GM19240 (cell line): ENCODE data around the gene MRPL14.
A peak's percentile ranks its signal among the peaks of the same experiment; 100 is the strongest.

ENCODE experiments used
- DNase-seq: peaks from one replicate; pipeline ENCODE4 v3.0.0; 2011; ENCODE audit warnings: low spot score; ENCODE audit not compliant: insufficient read length

The MRPL14 gene

DNA sequence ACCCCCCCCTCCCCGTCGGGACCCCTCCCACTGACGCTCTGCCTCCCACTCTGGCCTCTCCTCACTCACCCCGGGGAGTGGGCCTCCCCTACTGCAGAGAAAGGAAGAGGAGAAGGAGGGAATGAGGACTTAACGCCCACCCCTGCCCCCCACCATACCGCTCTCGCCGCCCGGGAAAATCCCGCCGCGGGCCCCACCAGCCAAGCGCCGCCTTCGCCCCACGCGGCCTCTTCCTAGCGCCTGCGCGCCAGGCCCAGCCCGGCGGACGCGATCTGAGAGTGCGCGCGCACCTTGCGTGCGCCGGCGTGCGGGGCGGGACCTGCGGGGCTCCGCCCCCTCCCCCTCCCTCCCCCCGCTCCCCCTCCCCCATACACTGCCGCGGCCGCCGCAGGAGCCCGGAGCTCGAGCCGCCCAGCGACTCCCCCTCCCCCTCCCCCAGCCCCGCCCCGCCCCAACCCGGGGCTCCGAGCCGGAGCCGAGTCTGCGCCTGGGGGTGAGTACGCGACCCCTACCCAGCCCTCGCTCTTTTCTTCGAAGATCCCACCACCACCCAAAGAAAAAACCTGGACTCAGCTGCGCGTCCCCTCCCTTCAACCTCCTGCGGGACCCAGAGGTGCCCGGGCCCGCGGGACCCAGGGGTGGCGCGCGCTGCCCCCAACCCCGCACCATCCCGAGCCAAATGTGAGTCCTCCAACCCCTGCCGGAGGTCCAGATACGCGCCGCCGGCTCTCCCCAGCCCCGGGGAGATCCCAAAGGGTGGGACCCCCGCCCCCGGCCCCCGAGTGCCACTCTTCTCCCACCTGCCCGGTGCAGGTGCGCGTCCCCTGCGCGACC is at the start of gene MRPL14, which contains the start of gene TMEM63B:
MRPL14 (minus strand) TSS at position 267 of the 834 bp plus-strand sequence. CDS start 10,841 bp downstream, outside the sequence.
TMEM63B (plus strand) TSS at position 369 of the 834 bp plus-strand sequence. CDS start 7,031 bp downstream, outside the sequence.
- peak; percentile 97 for DNase-seq

DNA sequence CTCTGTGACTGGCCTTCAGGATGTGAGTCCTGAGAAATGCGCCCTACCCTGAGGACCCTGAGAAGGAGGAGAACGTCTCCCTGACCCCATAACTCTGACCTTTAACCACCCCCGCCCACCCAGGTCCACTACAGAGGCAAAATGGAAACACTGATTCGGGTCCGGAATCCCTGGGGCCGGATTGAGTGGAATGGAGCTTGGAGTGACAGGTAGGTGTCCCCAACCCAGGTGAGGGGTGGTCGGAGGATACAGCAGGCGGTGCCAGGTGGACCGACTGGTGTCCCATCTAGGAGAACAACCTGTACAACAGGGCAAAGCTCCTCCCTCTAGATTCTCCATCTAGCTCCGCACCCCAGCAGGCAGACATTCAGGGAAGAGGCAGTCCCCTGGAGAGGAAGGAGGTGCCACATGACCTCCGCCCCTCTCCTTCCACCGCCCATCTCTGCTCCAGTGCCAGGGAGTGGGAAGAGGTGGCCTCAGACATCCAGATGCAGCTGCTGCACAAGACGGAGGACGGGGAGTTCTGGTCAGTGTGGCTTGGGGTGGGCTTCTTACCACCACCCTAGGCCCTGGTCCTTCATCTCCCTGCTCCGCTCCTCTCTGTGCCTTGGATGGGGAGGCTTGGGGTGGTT is 49.0 kb upstream of the MRPL14 start:
- no peak for DNase-seq

DNA sequence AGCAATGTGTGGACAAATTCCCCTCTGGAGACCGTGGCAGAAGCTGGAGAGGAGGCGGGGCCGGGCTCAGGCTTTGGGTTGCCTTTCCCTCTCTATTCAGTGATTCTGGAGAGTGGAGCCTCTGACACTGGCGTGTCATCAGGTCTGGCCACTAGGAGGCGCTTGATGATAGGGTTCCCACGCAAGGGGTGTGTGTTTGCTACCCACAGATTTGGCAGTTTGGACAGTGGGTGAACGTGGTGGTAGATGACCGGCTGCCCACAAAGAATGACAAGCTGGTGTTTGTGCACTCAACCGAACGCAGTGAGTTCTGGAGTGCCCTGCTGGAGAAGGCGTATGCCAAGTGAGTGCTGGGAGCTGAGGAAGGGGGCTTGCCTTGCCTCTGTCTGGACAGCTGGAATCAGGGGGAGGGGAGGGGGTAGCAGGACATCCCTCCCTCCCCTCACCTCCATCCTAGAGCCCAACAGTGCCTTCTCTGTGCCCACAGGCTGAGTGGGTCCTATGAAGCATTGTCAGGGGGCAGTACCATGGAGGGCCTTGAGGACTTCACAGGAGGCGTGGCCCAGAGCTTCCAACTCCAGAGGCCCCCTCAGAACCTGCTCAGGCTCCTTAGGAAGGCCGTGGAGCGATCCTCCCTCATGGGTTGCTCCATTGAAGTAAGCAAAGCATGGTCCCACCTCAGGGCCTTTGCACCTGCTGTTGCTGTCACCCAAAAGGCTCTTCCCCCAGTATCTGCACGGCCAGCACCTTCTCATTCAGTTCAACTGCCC is 45.7 kb upstream of the MRPL14 start:
- peak; percentile 92 for DNase-seq

DNA sequence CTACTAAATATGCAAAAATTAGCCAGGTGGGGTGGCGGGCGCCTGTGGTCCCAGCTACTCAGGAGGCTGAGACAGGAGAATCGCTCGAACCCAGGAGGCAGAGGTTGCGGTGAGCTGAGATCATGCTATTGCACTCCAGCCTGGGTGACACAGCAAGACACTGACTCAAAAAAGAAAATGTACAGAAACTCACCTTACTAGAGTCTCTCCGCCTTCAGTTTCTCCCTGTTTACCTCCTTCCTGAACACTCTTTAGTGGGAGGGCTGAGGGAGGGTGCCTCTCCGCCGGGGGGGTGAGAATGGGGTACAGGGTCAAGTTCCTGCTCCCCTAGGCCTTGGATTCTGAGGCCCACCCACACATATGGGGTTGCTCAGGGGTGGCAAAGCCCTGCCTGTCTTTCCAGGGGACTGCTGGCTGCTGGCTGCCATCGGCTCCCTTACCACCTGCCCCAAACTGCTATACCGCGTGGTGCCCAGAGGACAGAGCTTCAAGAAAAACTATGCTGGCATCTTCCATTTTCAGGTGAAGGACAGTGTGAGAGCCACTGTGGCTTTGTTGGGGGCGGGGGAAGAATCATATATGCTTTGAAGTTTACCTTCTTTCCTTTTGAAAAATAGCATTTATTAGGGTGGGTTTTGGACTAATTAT is 44.8 kb upstream of the MRPL14 start:
- no peak for DNase-seq

DNA sequence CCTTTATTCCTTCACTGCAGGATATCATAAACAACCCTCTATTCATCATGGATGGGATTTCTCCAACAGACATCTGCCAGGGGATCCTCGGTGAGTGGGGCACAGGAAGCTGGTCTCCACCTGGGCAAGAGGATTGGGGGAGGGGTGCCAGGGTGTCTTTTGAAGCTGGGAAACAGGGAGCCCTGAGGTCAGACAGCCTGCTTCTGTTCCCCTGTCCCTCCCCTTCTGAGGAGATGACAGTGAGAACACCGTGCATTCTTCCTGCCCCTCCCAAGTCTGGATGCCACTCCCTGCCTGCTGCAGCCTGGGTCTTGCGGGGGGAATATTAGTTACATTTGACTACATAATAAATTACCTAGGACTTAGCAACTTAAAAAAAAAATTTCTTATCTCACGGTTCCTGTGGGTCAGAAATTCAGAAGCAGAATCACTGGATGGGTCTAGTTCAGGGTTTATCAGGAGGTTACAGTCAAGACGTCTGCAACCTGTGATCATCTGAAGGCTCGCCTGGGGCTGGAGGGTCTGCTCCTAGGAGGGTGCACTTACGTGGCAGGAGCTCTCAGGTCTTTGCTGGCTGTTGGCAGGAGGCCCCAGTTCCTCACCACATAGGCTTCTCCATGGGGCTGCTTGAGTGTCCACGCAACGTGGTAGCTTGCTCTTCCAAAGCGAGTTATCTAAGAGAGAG is 42.8 kb upstream of the MRPL14 start:
- no peak for DNase-seq

DNA sequence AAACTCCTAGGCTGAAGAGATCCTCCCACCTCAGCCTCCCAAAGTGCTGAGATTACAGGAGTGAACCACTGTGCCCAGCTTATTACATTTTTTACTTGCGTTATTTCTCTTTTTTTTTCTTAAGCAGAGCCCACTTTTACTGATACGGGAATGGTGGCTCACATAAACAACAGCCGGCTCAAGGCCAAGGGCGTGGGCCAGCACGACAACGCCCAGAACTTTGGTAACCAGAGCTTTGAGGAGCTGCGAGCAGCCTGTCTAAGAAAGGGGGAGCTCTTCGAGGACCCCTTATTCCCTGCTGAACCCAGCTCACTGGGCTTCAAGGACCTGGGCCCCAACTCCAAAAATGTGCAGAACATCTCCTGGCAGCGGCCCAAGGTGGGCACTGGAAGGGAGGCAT is 41.9 kb upstream of the MRPL14 start:
- DNase-seq, result no peak

DNA sequence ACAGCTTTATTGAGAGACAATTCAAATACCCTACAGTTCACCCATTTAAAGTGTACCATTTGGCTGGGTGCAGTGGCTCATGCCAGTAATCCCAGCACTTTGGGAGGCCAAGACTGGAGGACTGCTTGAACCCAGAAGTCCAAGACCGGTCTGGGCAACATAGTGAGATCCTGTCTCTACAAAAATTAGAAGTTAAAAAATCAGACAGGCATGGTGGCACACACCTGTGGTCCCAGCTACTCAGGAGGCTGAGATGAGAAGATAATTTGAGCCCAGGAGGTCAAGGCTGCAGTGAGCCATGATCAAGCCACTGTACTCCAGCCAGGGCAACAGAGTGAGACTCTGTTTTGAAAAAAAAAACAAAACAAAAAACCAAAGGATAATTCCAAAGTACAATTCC is 40.3 kb upstream of the MRPL14 start:
- DNase-seq, result no peak

DNA sequence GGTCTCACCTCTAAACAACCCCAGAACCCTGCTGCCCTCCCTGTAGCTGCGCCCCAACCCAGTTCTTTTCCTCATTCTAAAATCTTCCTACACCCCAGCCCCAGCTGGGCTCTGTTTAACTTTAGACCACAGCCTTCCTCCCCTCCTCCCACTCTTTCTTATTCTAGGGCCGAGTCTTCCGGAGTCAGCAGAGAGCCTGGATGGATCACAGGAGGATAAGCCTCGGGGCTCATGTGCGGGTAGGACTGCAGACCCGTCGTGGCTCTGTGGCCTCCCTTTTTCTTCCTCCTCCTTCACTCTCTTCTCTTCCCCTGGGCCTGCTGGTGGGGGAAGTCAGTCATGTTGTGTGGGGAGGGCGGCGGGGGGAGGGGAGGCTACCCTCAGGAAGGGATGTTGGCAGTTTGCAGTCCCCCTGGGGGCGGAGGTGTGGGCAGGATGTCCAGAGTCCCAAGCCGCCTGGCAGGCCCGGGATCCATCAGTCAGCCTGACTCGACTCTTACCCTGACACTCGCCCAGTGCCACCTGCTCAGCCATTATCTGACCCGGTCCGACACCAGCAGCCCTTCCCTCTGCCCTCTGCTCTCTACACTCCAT is 39.4 kb upstream of the MRPL14 start:
- DNase-seq, result no peak

DNA sequence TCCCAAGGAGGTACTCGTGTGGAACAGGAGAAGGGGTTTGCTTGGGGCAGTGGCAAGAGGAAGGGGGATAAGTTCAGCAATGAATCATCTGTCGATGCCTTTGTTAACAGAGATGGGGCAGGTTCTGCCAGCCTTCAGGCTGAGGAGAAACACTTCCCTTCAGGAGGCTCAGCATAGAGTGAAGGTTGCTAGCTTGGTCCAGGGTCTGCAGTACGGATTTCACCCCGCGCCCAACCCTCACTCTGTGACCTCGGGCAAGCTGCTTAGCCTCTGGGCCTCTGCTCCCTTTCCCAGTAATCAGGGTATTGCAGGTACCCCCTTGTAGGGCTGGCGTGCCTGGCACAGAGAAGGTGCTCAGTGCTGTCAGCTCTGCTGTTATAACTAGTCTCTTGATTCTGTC is 38.9 kb upstream of the MRPL14 start:
- no peak for DNase-seq

GRCh38 chr6:44162876-44163625 is 35.8 kb upstream of the MRPL14 start:
- no peak for DNase-seq

DNA sequence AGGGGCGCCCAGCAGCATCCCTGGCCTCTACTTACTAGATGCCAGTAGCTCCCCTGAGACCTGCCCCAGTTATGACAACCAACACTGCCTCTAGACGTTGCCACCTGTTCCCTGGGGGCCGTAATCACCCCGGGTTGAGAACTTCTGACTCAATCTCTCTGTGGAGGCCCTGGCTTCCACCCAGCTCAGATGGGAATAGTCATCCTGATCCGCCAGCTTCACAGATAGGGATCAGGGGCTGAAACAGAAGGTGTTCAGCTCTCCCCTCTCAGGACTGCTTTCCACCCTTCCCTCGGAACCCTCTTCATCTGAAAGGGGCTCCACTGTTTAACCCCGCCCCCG is 34.7 kb upstream of the MRPL14 start:
- DNase-seq, result no peak

DNA sequence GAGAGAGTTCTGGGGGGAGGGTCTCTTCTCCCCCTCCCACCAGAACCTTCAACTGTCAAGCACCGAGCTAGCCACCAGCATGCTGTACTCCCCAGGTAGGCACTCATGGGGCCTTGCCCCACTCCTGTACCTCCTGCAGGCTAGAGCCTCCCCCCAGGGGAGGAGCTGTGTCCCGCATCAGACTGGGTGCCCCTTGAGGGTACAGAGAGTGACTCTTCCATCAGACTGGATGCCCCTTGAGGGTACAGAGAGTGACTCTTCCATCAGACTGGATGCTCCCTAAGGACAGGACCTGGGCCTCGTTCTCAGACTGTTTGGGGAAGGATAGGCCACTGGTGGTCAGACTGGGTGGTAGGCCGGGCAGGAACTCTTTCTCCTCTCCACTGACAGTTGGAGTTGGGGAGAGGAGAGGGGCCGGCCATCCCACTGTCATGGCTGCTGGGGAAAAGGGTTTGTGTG is 31.5 kb upstream of the MRPL14 start, which contains the start of gene CAPN11:
CAPN11 (plus strand) TSS at position 51 of the 459 bp plus-strand sequence; CDS start at position 80, 29 bp downstream.
- no peak for DNase-seq

GRCh38 chr6:44157152-44157521 is 29.9 kb upstream of the MRPL14 start:
- no peak for DNase-seq

- no peak for DNase-seq
These were observed 29.4 kb upstream of the MRPL14 start for GRCh38 chr6:44156494-44157151.

DNA sequence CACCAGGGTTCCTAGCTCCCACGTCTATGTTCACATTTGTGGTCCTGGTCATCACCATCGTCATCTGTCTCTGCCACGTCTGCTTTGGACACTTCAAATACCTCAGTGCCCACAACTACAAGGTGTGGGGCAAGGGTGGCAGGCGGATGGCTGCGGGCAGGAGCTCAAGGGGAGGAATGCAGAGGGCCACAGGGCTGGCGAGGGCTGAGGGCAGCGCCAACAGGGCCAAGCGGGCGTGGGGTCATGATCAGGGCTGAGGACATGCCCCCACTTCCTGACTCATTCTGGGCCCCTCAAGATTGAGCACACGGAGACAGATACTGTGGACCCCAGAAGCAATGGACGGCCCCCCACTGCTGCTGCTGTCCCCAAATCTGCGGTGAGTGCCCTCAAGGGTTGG is 26.8 kb upstream of the MRPL14 start:
- DNase-seq, result no peak

DNA sequence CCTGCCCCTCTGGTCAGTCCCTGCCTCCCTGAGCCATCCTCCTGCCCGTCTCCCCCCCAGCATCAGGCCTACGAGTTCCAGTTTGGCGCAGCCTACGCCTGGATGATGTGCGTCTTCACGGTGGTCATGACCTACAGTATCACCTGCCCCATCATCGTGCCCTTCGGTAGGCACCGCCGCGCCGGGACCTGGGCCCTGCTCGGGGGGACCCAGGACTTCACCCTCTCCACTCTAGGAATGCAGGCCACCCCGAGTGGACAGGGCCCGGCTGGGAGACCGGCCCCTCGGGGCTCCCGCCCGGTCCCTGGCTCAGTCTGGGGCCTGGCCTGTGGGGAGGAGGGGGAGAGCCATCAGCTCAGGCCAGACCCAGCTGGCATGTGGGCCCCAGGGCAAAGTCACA is 25.3 kb upstream of the MRPL14 start:
- DNase-seq, result no peak

GRCh38 chr6:44152109-44152461 is 24.8 kb upstream of the MRPL14 start:
- DNase-seq, result no peak

DNA sequence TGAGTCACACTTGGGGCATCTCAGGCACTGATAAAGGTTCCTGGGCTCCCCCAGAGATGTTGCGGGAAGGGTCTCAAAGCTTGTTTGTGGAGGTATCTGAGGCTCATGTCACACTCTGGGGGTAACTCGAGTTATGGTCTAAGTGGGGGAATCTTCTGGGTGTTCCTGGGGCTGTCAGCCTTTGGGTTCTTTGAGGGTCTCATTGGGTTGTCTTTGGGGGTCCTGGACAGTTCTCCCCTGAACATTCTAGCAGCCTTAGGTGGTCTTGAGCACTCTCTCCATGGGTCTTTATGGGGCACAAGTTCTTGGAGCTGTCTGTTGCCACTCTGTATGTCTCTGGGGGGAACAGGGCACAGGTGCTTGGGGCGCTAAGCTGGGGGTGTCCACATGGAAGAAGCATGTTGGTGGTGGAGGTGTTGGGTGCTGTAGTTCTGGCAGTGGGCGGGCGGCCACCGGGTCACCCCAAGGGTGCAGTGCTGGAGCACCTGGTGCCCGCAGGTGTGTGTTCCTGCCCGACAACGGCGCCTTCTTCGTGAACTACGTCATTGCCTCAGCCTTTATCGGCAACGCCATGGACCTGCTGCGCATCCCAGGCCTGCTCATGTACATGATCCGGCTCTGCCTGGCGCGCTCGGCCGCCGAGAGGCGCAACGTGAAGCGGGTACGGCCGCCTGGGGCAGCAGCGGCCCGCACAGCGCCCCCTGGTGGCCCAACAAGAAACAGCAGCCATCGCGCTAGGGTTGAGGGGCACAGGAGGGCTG is 24.3 kb upstream of the MRPL14 start:
- peak; percentile 68 for DNase-seq
